Spleen (tissue), 11 donors: ENCODE data around the gene ZNF678. TPM values are rescaled to one million over a fixed set of nuclear protein-coding genes. Genes with fewer than 3 reads are reported as not detected.

Experiments used
- DNase-seq: peaks from one replicate; pipeline ENCODE4 v3.0.0-alpha.2; 2020
- H3K27ac ChIP-seq, 8 donors: fragments of 200-600 bp; sonication (generic) in 7 of 8; 1 replicate in 4 of 8; 2 replicates in 4 of 8; pipeline versions ENCODE4 v1.5.0 to v1.8.0; 2016 to 2021; ENCODE audit warnings: inconsistent platforms in 4 of 8, mild to moderate bottlenecking in 4 of 8, moderate library complexity in 1 of 8
- H3K27me3 ChIP-seq, 7 donors: fragments of 200-600 bp; sonication (generic) in 6 of 7; replicated peaks in 1 of 7; 1 replicate in 4 of 7; 2 replicates in 3 of 7; pipeline versions ENCODE4 v1.5.0 to v1.8.0; 2016 to 2021; ENCODE audit warnings: inconsistent platforms in 3 of 7, mild to moderate bottlenecking in 1 of 7
- H3K36me3 ChIP-seq, 6 donors: fragments of 200-600 bp; sonication (generic) in 5 of 6; 1 replicate in 4 of 6; 2 replicates in 2 of 6; pipeline versions ENCODE4 v1.5.0 to v1.8.0; 2016 to 2021; ENCODE audit warnings: inconsistent platforms in 2 of 6
- H3K4me1 ChIP-seq, 6 donors: fragments of 200-600 bp; sonication (generic) in 5 of 6; 1 replicate in 3 of 6; 2 replicates in 3 of 6; pipeline versions ENCODE4 v1.5.0 to v1.8.0; 2016 to 2021; ENCODE audit warnings: inconsistent platforms in 3 of 6
- H3K4me3 ChIP-seq, 8 donors: fragments of 200-600 bp; sonication (generic) in 7 of 8; 1 replicate in 4 of 8; 2 replicates in 4 of 8; pipeline versions ENCODE4 v1.5.0 to v1.8.0; 2016 to 2021; ENCODE audit warnings: inconsistent platforms in 4 of 8, mild to moderate bottlenecking in 4 of 8, moderate library complexity in 2 of 8
- H3K9me3 ChIP-seq, 8 donors: fragments of 200-600 bp; sonication (generic) in 7 of 8; 1 replicate in 4 of 8; 2 replicates in 4 of 8; pipeline versions ENCODE4 v1.5.0 to v1.8.0; 2016 to 2021; ENCODE audit warnings: inconsistent platforms in 4 of 8
- CTCF ChIP-seq, 11 experiments: fragments of 200-600 bp in 7 of 11; fragments of 450-650 bp in 4 of 11; sonication (generic) in 4 of 11; IDR thresholded peaks in 8 of 11; conservative IDR thresholded peaks in 3 of 11; 1 replicate in 7 of 11; 2 replicates in 4 of 11; pipeline versions ENCODE4 v1.4.0 to v1.8.0; 2016 to 2021; ENCODE audit warnings: antibody characterized with exemption in 11 of 11, inconsistent platforms in 4 of 11, mild to moderate bottlenecking in 1 of 11
- POLR2A ChIP-seq, 3 donors: fragments of 450-650 bp; IDR thresholded peaks; one replicate each; pipeline ENCODE4 v1.5.1; 2017; ENCODE audit warnings: antibody characterized with exemption in 3 of 3, mild to moderate bottlenecking in 1 of 3
- POLR2AphosphoS5 ChIP-seq, 3 donors: sonication (generic); formaldehyde crosslinking; IDR thresholded peaks; one replicate each; pipeline ENCODE4 v1.5.1; 2017; ENCODE audit warnings: antibody characterized with exemption in 3 of 3
- WGBS, 5 donors: extraction: QIAGEN DNeasy Blood & Tissue Kit in 3 of 5; methylation state at CpG; one replicate each; pipeline versions ENCODE4 v1.1.5 to v1.1.7; 2013 to 2018; 5-methylcytosine and 5-hydroxymethylcytosine counted together
- intact Hi-C: fragments of 100-400 bp; cut with DNase I; formaldehyde crosslinking; loops from one replicate; pipeline ENCODE4 v1.15.0; 2023; ENCODE audit warnings: low total_unique reads
- polyA plus RNA-seq, 3 donors: library from polyadenylated mRNA; stranded (reverse); fragments of 200-250 nt; gene quantifications; one replicate each; pipeline ENCODE4 v1.2.1, GENCODE V29; 2013
- total RNA-seq, 7 donors: library from RNA; depleted of rRNA in 3 of 7; stranded (reverse); fragments of >200 nt in 3 of 7; fragmentation: NEBNext Ultra II Directional in 4 of 7; extraction: Animal tissue kit (Norgen Biotek cat#: 25700) in 4 of 7; gene quantifications; one replicate each; pipeline versions ENCODE4 v1.1.0 to v1.2.1, GENCODE V29; 2016 to 2021
- donor health status: healthy with polysubstance abuse.
- donor health status: DM: no; HTN: no; CAD: no; lungs with moderate emphysema.
- donor health status: DM: no; HTN: no; CAD: no.
- donor health status: Bipolar disorder and iron deficiency.
- donor health status: healthy.
- donor health status: DM: no; HTN: no; CAD: no.
- donor health status: DM: yes; HTN: yes; CAD: no.

ZNF678 gene
- total and polyA plus RNA-seq, 10 donors: 1.5 to 24.5 (median 11.9) TPM

GRCh38 chr1:227661495-227661894 lies 98.1 kb downstream of the ZNF678 start:
- intact Hi-C loops: no loop called here
- no peak for TF ChIP-seq POLR2A (IDR thresholded peaks at IDR 0.05)
- no peak for TF ChIP-seq CTCF (IDR thresholded peaks at IDR 0.05 in 8 of 11, conservative IDR thresholded peaks at IDR 0.05 in 3 of 11)
- TF ChIP-seq POLR2AphosphoS5 (IDR thresholded peaks at IDR 0.05): no peak
- H3K9me3 ChIP-seq: peaks cover 0 to 100% (median 100%) of the 10 kb centered on the region in 8 donors
- no peak for DNase-seq
- H3K27ac ChIP-seq: no peak overlapping the region
- H3K4me1 ChIP-seq: no peaks in the 10 kb centered on the region
- H3K27me3 ChIP-seq: no peaks in the 10 kb centered on the region
- H3K4me3 ChIP-seq: no peak overlapping the region
- peaks cover 6 to 79% (median 28%) of the 10 kb centered on the region in 6 donors for H3K36me3 ChIP-seq

GRCh38 chr1:227662933-227663332 lies 99.6 kb downstream of the ZNF678 start:
- peaks cover 0 to 100% (median 100%) of the 10 kb centered on the region in 8 donors for H3K9me3 ChIP-seq

GRCh38 chr1:227666286-227666685 lies 102.9 kb downstream of the ZNF678 start:
- peaks cover 0 to 100% (median 100%) of the 10 kb centered on the region in 8 donors for H3K9me3 ChIP-seq
- WGBS, 5 donors: 73 to 85% (median 80%) methylated on average over 2 of the region's 2 CpGs

More at GRCh38 chr1:227662933-227663332, 99.6 kb downstream of the ZNF678 start:
- H3K27ac ChIP-seq: no peak overlapping the region
- H3K4me1 ChIP-seq: no peaks in the 10 kb centered on the region
- intact Hi-C loops: no loop called here
- DNase-seq: no peak
- WGBS, 5 donors: 69 to 98% (median 95%) methylated on average over 2 of the region's 2 CpGs
- peaks cover 6 to 65% (median 26%) of the 10 kb centered on the region in 6 donors for H3K36me3 ChIP-seq
- no peaks in the 10 kb centered on the region for H3K27me3 ChIP-seq
- TF ChIP-seq CTCF (IDR thresholded peaks at IDR 0.05 in 8 of 11, conservative IDR thresholded peaks at IDR 0.05 in 3 of 11) (no peak), POLR2A (IDR thresholded peaks at IDR 0.05) (no peak), POLR2AphosphoS5 (IDR thresholded peaks at IDR 0.05) (no peak)
- H3K4me3 ChIP-seq: no peak overlapping the region

GRCh38 chr1:227673441-227673840 lies 110.1 kb downstream of the ZNF678 start:
- no peak for DNase-seq
- 94 to 100% (median 98%) methylated on average over 1 of the region's 1 CpG for WGBS, 5 donors
- Histone ChIP-seq H3K27me3 (no peaks in the 10 kb centered on the region), H3K4me3 (no peak overlapping the region), H3K4me1 (no peaks in the 10 kb centered on the region), H3K36me3 (peaks cover 0 to 4% (median 0%) of the 10 kb centered on the region in 6 donors), H3K27ac (no peak overlapping the region), H3K9me3 (peaks cover 0 to 100% (median 98%) of the 10 kb centered on the region in 8 donors)
- intact Hi-C loops: no loop called here
- TF ChIP-seq POLR2AphosphoS5 (IDR thresholded peaks at IDR 0.05): no peak
- no peak for TF ChIP-seq CTCF (IDR thresholded peaks at IDR 0.05 in 8 of 11, conservative IDR thresholded peaks at IDR 0.05 in 3 of 11)
- no peak for TF ChIP-seq POLR2A (IDR thresholded peaks at IDR 0.05)

More at GRCh38 chr1:227666286-227666685, 102.9 kb downstream of the ZNF678 start:
- TF ChIP-seq POLR2A (IDR thresholded peaks at IDR 0.05): no peak
- no peak for TF ChIP-seq CTCF (IDR thresholded peaks at IDR 0.05 in 8 of 11, conservative IDR thresholded peaks at IDR 0.05 in 3 of 11)
- no peak for TF ChIP-seq POLR2AphosphoS5 (IDR thresholded peaks at IDR 0.05)
- no peaks in the 10 kb centered on the region for H3K4me1 ChIP-seq
- peaks cover 3 to 37% (median 11%) of the 10 kb centered on the region in 6 donors for H3K36me3 ChIP-seq
- DNase-seq: no peak
- H3K27ac ChIP-seq: no peak overlapping the region
- no peaks in the 10 kb centered on the region for H3K27me3 ChIP-seq
- intact Hi-C loops: no loop called here
- no peak overlapping the region for H3K4me3 ChIP-seq
